Measurements from ENCODE around the gene ST6GALNAC1.

DNA sequence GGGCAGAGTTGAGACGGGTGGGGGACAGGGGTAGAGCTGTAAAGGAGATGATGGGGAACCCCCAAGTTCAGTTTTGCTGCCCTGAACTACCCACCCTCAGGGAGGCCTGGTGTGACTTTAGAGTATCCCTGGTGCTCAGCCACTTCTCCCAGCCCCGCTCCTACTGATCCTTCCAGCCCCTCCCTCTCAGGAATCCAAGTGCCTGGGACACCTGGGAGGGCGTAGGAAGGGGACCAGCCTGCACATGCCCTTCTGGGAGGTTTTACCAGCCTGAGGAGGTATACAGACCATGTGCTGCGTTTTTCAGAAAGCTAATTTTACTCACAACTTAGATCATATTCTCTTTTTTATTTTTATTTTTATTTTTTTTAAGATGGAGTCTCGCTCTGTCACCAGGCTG lies 62.0 kb downstream of the ST6GALNAC1 start:
- TF ChIP-seq EZH2phosphoT487 (IDR thresholded peaks at IDR 0.05; ENCODE audit: insufficient read depth, low read depth): no peak
- no peak for TF ChIP-seq EZH2 (IDR thresholded peaks at IDR 0.05; ENCODE audit: insufficient read depth, poor library complexity, severe bottlenecking)
